Choroid plexus epithelial cell (primary cell): Measurements from ENCODE around the gene LOXL1.
A peak's percentile ranks its signal among the peaks of the same experiment; 100 is the strongest.

Source experiments
- DNase-seq: peaks from one replicate; pipeline ENCODE4 v3.0.0-alpha.2; 2010; ENCODE audit warnings: low read depth
- H3K4me3 ChIP-seq: 2 replicates; pipeline ENCODE4 v1.5.1; 2011; ENCODE audit warnings: low read depth, mild to moderate bottlenecking, control low read depth, low read length, moderate library complexity
- CTCF ChIP-seq: conservative IDR thresholded peaks from 2 replicates; pipeline ENCODE4 v1.5.1; 2011; ENCODE audit warnings: low read depth, mild to moderate bottlenecking, control low read depth, inconsistent platforms, low read length, moderate library complexity

The LOXL1 gene

GRCh38 chr15:73926219-73927002 lies at the start of gene LOXL1:
Gene LOXL1 (plus strand): TSS chr15:73926462. CDS start chr15:73926784, 322 bp downstream.
- peak; percentile 91 for DNase-seq
- peak within 1 kb of the TSS; percentile 78 for H3K4me3 ChIP-seq

GRCh38 chr15:73879426-73879825 lies 46.8 kb upstream of the LOXL1 start:
- DNase-seq = no peak
- no peak overlapping the region for H3K4me3 ChIP-seq
- no peak for TF ChIP-seq CTCF

More at GRCh38 chr15:73926219-73927002, at the start of gene LOXL1:
- no peak for TF ChIP-seq CTCF

- DNase-seq = no peak
- H3K4me3 ChIP-seq = no peak overlapping the region
- no peak for TF ChIP-seq CTCF
Observed at GRCh38 chr15:73881579-73882320, 44.5 kb upstream of the LOXL1 start.

- no peak overlapping the region for H3K4me3 ChIP-seq
- TF ChIP-seq CTCF = no peak
- DNase-seq = no peak
Observed at GRCh38 chr15:73882761-73883419, 43.4 kb upstream of the LOXL1 start.

GRCh38 chr15:73884159-73884558 lies 42.1 kb upstream of the LOXL1 start:
- DNase-seq = no peak
- no peak for TF ChIP-seq CTCF
- no peak overlapping the region for H3K4me3 ChIP-seq

GRCh38 chr15:73885954-73886700 lies 40.1 kb upstream of the LOXL1 start:
- no peak for DNase-seq
- no peak for TF ChIP-seq CTCF
- H3K4me3 ChIP-seq = no peak overlapping the region
